GM10847 (cell line): ENCODE measurements around the gene LPCAT1.

Experiments
- POLR2A ChIP-seq: IDR thresholded peaks from 2 replicates; pipeline ENCODE4 v1.6.1; 2011; ENCODE audit not compliant: insufficient read length; ENCODE audit errors: extremely low read depth

Gene LPCAT1

DNA sequence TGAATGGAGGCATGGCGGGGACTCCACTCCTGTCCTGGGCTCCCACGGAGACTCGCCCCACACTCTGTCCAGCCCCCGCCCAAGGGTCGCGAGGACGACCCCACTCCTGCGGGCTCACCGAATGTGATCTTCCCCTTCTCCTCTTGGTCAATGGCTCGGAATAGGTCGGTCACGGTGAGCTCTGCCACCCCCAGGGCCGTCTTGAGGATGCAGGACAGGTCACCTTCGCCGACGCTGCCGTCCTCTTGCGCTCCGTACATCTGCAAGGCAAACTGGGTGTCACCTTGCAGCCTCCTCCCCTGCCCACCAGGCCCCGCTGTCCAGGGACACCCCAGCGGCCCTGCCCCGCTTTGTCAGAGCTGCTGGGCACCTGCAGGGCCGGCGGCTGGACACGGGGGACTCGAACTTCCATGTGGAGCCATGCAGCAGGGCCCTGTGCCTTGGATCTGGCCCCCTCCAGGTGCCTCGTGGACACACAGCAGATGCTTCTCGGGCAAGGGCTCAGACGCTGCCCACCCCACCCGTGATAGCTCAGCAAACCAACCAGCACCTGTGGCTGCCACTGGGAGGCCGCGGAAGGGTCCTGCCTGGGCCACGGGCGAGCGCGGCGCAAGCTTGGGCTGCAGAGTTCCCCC is 57.0 kb downstream of the LPCAT1 start:
- no peak for TF ChIP-seq POLR2A

GRCh38 chr5:1465966-1466471 is 57.7 kb downstream of the LPCAT1 start:
- TF ChIP-seq POLR2A, result no peak

DNA sequence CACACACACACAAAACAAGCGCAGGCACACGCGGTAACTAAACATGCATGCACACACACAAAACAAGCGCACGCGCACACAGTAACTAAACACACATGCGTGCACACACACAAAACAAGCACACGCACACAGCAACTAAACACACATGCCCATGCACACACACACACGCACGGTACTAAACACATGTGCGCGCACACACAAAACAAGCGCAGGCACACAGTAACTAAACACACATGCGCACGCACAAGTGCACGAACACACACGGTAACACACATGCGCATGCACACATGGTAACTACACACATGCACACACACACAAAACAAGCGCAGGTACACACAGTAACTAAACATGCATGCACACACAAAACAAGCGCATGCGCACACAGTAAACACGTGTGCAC is 58.6 kb downstream of the LPCAT1 start:
- TF ChIP-seq POLR2A, result no peak

DNA sequence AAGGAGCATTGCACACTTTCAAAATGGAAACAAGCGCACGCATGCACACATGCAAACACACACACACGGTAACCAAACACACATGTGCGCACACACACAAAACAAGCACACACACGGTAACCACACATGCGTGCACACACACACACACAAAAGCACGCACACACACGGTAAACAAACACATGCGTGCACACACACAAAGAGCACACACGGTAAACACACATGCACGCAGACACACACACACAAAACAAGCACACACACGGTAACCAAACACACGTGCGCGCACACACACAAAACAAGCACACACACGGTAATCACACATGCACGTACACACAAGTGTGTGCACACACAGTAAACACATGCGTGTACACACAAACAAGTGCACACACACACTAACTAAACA is 59.2 kb downstream of the LPCAT1 start:
- no peak for TF ChIP-seq POLR2A

GRCh38 chr5:1464096-1464446 is 59.7 kb downstream of the LPCAT1 start:
- no peak for TF ChIP-seq POLR2A

DNA sequence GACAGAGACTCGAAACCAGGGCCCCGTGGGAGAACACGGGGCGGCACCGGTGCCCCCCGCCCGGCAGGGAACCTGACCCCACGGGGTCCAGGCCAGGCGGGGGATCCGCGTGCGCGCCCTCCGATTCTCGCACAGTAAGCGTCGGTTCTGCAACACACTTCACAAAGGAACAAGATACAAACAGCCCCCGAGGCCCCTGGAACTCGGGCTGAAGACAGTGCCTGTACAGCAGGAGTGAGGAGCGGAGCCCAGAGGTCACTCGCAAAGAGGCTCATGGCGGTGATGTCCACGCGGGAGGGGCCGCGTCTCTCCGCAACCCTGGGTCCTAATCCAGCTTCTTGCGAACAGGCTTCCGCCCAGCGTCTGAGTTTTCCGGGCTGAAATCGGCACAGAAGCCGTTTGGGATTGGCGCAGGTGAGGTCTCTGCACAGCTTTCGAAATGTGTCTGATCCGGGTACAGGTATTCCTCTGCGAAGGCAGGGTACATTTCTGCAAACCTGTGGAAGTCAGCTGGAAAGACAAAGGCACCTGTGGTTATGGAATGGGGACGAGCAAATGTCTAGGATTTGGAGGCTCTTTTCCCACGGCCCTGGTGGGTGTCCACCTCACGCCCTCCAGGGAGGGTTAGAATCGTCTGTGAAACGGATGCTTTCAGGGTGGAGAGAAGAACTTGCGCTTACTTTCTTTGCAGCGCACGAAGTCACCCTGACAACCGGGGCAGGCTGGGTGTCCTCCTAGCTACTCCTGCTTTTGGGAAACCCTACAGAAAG is 60.2 kb downstream of the LPCAT1 start:
- TF ChIP-seq POLR2A, result no peak

DNA sequence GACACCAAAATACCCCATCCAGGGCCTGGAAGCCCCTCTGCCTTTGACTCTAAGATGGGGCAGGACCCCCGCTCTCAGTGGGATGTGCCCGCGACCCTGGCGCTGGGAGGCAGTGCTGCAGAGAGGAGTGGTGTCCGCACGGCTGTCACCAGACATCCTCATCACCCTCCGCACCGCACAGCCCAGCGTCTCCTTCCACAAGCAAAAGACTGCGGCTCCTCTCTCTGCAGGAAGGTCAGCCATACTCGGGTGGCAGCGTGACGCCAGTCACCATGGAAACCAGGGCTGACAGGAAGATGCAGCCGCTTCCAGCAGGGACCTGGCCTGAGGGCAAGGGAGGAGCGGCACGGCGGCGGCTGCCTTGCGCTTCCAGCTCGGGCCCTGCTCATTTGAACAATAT is 61.4 kb downstream of the LPCAT1 start:
- no peak for TF ChIP-seq POLR2A

- no peak for TF ChIP-seq POLR2A
Measured at GRCh38 chr5:1461396-1461795, 62.4 kb downstream of the LPCAT1 start.

DNA sequence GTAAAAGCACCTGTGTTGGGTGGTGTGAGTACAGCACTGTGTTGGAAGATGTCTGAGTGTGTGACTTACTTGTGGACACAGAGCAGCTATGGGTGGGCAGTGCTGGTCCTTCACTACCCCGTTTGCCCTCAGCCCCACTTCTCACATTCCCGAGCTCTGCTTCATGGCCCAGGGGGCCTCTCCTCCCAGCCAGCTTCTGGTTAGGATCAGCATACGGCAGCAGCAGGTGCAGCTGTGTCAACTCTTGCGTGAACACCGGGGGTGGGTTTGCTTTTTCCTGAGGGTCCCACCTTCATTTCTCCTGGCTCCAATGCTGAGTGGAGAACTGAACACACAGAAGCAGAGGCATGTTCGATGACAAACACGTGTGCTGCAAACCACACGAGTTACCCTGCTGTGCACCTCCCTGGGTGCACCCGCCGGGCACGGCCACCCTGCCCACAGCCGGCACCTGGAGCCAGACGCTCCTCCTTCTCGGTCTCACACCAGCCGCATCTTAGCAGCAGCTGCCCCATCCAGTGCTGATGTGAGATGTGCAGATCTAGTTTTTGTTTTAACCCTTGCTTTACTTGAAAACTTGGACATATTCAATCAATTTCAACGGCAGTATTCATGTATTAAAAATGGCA is 63.6 kb downstream of the LPCAT1 start:
- no peak for TF ChIP-seq POLR2A

GRCh38 chr5:1453613-1454012 is 70.1 kb downstream of the LPCAT1 start:
- TF ChIP-seq POLR2A, result no peak

GRCh38 chr5:1449081-1449630 is 74.6 kb downstream of the LPCAT1 start:
- no peak for TF ChIP-seq POLR2A

- TF ChIP-seq POLR2A, result no peak
Measured at GRCh38 chr5:1448511-1449011, 75.2 kb downstream of the LPCAT1 start.

- TF ChIP-seq POLR2A, result no peak
Measured at GRCh38 chr5:1447671-1448361, 75.9 kb downstream of the LPCAT1 start.

- no peak for TF ChIP-seq POLR2A
Measured at GRCh38 chr5:1446602-1447343, 77.0 kb downstream of the LPCAT1 start.
